ENCODE data around the gene CHCHD5.

The CHCHD5 gene

DNA sequence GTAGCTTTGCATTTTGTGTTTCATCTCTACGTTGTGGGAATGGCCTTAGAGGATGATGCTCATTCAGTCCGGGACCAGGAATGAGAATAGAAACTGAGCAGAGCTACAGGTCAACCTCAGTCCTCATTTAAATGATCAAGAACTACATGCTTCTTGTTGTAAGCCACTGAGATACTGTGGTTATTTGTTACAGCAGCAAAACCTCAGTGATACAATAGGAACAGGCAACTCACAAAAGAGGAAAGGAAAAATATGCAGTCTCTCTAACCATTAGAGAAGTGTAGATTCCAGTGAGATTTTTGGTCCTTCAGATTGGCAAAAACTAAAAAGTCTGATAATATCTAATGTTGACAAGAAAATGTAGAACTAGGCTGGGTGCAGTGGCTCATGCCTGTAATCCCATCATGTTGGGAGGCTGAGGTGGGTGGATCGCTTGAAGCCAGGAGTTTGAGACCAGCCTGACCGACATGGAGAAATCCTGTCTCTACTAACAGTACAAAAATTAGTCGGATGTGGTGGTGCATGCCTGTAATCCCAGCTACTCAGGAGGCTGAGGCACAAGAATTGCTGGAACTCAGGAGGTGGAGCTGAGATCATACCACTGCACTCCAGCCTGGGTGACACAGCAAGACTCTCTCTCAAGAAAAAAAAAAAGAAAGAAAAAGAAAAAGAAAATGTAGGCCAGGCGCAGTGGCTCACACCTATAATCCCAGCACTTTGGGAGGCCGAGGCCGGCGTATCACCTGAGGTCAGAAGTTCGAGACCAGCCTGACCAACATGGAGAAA, 13.3 kb downstream of the CHCHD5 start:
- TF ChIP-seq, protein P1, sequence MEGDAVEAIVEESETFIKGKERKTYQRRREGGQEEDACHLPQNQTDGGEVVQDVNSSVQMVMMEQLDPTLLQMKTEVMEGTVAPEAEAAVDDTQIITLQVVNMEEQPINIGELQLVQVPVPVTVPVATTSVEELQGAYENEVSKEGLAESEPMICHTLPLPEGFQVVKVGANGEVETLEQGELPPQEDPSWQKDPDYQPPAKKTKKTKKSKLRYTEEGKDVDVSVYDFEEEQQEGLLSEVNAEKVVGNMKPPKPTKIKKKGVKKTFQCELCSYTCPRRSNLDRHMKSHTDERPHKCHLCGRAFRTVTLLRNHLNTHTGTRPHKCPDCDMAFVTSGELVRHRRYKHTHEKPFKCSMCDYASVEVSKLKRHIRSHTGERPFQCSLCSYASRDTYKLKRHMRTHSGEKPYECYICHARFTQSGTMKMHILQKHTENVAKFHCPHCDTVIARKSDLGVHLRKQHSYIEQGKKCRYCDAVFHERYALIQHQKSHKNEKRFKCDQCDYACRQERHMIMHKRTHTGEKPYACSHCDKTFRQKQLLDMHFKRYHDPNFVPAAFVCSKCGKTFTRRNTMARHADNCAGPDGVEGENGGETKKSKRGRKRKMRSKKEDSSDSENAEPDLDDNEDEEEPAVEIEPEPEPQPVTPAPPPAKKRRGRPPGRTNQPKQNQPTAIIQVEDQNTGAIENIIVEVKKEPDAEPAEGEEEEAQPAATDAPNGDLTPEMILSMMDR (IDR thresholded peaks at IDR 0.05) = no peak
- H3K27ac ChIP-seq = no peak overlapping the region
- H3K27me3 ChIP-seq (ENCODE audit: control insufficient read depth, insufficient read depth, low read length) = no peaks in the 10 kb centered on the region
- no peaks in the 10 kb centered on the region for H3K36me3 ChIP-seq (ENCODE audit: control insufficient read depth, insufficient read depth, low read length)
- no peaks in the 10 kb centered on the region for H3K9me3 ChIP-seq (ENCODE audit: control insufficient read depth, low read length)
- H3K4me3 ChIP-seq (ENCODE audit: low read depth, low read length) = no peak overlapping the region
- no peak overlapping the region for H3K9ac ChIP-seq
- H2AFZ ChIP-seq = no peak overlapping the region
- H3K4me1 ChIP-seq = no peaks in the 10 kb centered on the region
- H3K4me2 ChIP-seq (ENCODE audit: low read length) = no peak overlapping the region
- no peaks in the 10 kb centered on the region for H3K79me2 ChIP-seq

DNA sequence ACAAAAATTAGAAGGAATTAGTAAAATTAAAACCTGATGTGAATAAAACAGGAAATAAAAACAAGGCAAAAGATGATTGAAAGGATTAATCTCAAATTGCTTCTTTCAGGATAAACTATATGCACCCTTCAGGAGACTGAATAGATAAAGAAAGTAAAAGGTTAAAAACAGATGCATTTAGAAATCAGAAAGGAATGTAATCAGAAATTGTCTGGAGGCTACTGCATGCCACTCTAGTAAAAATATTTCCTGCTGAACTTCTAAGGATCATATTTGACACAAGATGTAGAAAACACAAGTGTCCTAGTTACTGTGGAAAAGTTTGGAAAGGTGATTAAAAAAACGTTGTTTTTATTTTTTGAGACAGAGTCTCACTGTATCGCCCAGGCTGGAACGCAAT, 16.2 kb downstream of the CHCHD5 start:
- Histone ChIP-seq H3K9ac (no peak overlapping the region), H3K36me3 (ENCODE audit: control insufficient read depth, insufficient read depth, low read length) (no peaks in the 10 kb centered on the region), H3K4me1 (no peaks in the 10 kb centered on the region), H3K4me2 (ENCODE audit: low read length) (no peak overlapping the region), H3K9me3 (ENCODE audit: control insufficient read depth, low read length) (no peaks in the 10 kb centered on the region), H2AFZ (peak overlapping the region; percentile 64), H3K27me3 (ENCODE audit: control insufficient read depth, insufficient read depth, low read length) (no peaks in the 10 kb centered on the region), H3K4me3 (ENCODE audit: low read depth, low read length) (no peak overlapping the region), H3K79me2 (no peaks in the 10 kb centered on the region), H3K27ac (no peak overlapping the region)
- TF ChIP-seq, protein P1 (IDR thresholded peaks at IDR 0.05) = no peak

DNA sequence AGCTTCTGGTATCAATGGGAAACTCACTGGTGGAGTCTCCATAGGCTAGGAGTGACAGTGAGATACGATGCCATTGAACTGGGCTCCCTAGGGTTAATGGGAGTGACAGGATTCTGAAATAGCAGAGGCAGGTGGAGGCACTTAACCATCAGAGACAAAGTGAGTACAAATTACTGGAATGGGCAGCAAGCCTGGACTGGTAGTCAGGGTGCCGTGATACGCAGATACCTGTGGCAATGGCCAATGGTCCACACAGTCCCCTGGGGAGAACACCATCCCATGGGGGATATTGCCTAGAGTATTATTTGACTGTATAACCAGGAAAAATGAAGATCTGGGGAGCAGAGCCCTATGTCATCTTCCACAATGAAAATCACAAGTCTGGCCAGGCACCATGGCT, 17.3 kb downstream of the CHCHD5 start:
- Histone ChIP-seq H3K27ac (no peak overlapping the region), H3K4me1 (no peaks in the 10 kb centered on the region), H3K9ac (no peak overlapping the region), H3K4me2 (ENCODE audit: low read length) (no peak overlapping the region), H2AFZ (no peak overlapping the region), H3K27me3 (ENCODE audit: control insufficient read depth, insufficient read depth, low read length) (no peaks in the 10 kb centered on the region), H3K79me2 (no peaks in the 10 kb centered on the region), H3K9me3 (ENCODE audit: control insufficient read depth, low read length) (no peaks in the 10 kb centered on the region), H3K4me3 (ENCODE audit: low read depth, low read length) (no peak overlapping the region), H3K36me3 (ENCODE audit: control insufficient read depth, insufficient read depth, low read length) (no peaks in the 10 kb centered on the region)
- TF ChIP-seq, protein P1 (IDR thresholded peaks at IDR 0.05) = no peak

DNA sequence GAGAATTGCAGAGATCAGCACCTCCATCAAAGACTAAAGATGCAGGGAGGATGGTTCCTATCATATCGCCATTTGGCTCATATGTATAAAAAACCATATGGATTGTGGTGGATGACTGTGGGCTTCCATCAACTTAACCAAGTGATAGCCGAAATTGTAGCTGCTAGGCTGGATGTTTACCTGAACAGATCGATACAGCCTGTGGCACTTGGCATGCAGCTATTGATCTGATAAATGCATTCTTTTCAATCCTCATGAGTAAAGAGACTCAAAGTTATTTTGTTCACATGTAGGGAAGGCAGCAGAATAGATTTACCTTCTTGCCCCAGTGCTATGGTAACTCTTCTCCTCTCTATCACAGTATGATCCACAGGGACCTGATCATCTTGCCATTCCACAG, 18.5 kb downstream of the CHCHD5 start:
- TF ChIP-seq, protein P1 (IDR thresholded peaks at IDR 0.05) = no peak
- Histone ChIP-seq H3K9ac (no peak overlapping the region), H3K27me3 (ENCODE audit: control insufficient read depth, insufficient read depth, low read length) (no peaks in the 10 kb centered on the region), H3K36me3 (ENCODE audit: control insufficient read depth, insufficient read depth, low read length) (no peaks in the 10 kb centered on the region), H3K9me3 (ENCODE audit: control insufficient read depth, low read length) (no peaks in the 10 kb centered on the region), H3K27ac (no peak overlapping the region), H2AFZ (no peak overlapping the region), H3K79me2 (no peaks in the 10 kb centered on the region), H3K4me1 (peaks cover 5% of the 10 kb centered on the region), H3K4me3 (ENCODE audit: low read depth, low read length) (no peak overlapping the region), H3K4me2 (ENCODE audit: low read length) (no peak overlapping the region)

DNA sequence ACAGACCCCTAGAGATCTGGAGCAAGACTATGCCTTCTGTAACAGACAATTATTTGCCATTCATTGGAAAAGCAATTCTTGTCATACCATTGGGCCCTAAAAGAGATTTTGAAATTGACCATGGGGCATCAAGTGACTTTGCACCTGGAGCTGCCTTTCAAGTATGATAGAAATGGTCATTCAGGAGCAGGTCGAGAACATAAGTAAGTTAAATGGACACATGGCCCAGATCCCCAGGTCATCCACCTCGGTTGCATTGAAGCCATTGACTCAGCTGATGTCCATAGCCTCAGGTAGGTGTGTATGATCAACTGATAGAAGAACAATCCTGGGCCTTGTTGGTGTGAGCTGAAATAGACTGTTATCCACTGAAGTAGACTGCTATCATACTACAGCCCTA, 19.3 kb downstream of the CHCHD5 start:
- no peak overlapping the region for H3K27ac ChIP-seq
- H3K9me3 ChIP-seq (ENCODE audit: control insufficient read depth, low read length) = no peaks in the 10 kb centered on the region
- H3K79me2 ChIP-seq = no peaks in the 10 kb centered on the region
- no peak overlapping the region for H2AFZ ChIP-seq
- no peak overlapping the region for H3K4me2 ChIP-seq (ENCODE audit: low read length)
- H3K4me3 ChIP-seq (ENCODE audit: low read depth, low read length) = no peak overlapping the region
- no peaks in the 10 kb centered on the region for H3K27me3 ChIP-seq (ENCODE audit: control insufficient read depth, insufficient read depth, low read length)
- H3K4me1 ChIP-seq = peaks cover 6% of the 10 kb centered on the region
- no peak overlapping the region for H3K9ac ChIP-seq
- H3K36me3 ChIP-seq (ENCODE audit: control insufficient read depth, insufficient read depth, low read length) = no peaks in the 10 kb centered on the region
- TF ChIP-seq, protein P1 (IDR thresholded peaks at IDR 0.05) = no peak

Data from parathyroid adenoma (tissue), 2 donors.